ENCODE measurements around the gene CASS4.
"Not testable (repeated sequence)": the region's sequence is repeated elsewhere in the genome, so short reads cannot be mapped to it uniquely, and the experiment has no call there.

DNA sequence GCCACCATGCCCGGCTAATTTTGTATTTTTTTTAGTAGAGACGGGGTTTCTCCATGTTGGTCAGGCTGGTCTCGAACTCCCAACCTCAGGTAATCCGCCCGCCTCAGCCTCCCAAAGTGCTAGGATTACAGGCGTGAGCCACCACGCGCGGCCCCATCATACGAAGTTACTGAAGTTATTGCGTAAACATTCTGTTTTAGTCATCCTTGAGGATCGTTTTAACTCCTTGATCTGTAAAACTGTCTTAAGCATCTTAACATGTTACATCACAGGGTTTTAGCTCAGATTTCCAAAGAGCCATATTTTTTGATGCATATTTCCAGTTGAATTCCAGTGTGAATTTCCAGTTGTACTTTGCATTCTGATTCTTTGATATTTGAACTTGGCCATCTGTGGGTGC lies 6.7 kb upstream of the CASS4 start:
- TF ChIP-seq, protein P1, sequence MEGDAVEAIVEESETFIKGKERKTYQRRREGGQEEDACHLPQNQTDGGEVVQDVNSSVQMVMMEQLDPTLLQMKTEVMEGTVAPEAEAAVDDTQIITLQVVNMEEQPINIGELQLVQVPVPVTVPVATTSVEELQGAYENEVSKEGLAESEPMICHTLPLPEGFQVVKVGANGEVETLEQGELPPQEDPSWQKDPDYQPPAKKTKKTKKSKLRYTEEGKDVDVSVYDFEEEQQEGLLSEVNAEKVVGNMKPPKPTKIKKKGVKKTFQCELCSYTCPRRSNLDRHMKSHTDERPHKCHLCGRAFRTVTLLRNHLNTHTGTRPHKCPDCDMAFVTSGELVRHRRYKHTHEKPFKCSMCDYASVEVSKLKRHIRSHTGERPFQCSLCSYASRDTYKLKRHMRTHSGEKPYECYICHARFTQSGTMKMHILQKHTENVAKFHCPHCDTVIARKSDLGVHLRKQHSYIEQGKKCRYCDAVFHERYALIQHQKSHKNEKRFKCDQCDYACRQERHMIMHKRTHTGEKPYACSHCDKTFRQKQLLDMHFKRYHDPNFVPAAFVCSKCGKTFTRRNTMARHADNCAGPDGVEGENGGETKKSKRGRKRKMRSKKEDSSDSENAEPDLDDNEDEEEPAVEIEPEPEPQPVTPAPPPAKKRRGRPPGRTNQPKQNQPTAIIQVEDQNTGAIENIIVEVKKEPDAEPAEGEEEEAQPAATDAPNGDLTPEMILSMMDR (IDR thresholded peaks at IDR 0.05; ENCODE audit: insufficient read depth, low read depth, low read length), result not testable (repeated sequence)
- not testable (repeated sequence) for TF ChIP-seq EZH2 (IDR thresholded peaks at IDR 0.05; ENCODE audit: insufficient read depth, low read length)

All from astrocyte (in vitro differentiated cells and primary cell).